NCI-H128 (cell line): Measurements from ENCODE around the gene GID8.

Experiments used
- DNase-seq: peaks from one replicate; lab custom pipeline; 2025; ENCODE audit not compliant: unreplicated experiment; lab: John Stamatoyannopoulos, UW

The GID8 gene

DNA sequence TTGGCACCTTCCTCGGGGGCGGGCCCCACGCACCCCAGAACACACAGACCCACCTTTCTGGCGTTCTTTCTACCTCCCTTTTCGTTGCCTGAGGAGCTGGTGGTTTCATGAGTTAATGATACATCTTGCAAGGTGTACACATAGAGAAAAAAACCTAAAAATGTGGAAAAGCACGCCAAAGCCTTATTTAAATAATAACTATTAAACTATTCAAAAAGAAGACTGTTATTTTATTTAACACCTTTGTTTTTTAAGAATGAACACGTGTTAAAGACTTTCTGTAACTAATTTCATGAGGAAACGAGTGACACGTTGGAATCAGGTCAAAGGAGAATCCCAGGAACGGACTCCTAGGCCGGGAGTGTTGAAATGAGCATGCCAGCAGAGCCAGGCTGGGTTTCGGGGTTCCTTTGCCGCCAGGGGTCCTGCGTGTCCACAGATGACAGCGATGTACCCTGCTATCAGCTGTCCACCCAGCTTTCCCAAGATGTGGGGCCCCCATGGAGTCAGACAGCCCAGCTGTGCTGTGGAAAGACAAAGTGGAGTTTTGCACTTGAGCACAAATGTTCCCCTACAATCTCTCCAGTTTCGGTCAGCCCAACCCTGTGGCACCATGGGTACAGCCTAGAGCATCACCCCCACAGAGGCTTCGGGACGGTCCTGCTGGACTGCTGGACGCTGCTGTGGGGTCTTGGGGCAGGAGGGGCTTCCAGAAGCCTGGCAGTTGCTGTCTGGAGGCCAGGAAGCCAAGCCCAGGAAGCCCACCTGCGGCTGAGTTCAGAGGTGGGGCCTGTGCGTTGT, 30.6 kb downstream of the GID8 start:
- no peak for DNase-seq

DNA sequence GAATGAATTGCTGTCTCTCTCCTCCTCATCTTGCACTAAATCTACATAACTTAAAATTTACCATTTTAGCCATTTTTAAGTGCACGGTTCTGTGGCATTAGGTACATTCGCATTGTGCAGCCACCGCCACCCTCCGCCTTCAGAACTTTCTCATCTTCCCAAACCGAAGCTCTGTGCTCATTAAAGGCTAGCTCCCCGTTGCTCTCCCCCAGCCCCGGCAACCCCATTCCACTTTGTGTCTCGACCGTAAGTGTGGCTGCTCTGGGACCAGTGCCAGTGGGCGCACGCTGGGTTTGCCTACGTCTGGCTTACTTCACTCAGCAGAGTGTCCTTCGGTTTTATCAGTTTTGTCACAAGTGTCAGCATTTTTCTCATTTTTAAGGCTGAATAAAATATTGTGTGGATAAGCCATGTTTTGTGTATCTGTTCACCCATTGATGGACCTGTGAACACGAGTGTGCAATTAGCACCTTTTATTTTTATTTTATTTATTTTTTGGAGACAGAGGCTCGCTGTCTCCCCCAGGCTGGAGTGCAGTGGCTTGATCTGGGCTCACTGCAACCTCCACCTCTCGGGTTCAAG, 31.3 kb downstream of the GID8 start:
- DNase-seq, result no peak

DNA sequence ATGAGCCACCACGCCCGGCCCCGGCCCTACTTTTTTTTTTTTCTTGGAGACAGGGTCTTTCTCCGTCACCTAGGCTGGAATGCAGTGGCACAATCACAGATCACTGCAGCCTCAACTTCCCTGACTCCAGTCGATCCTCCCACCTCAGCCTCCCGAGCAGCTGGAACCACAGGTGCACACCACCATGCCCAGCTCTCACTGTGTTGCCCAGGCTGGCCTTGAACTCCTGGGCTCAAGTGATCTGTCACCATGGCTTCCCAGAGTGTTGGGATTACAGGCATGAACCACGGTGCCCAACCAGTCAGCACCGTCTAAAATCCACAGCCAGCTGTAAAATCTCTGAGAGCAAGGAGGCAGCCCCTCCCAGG, 32.0 kb downstream of the GID8 start:
- DNase-seq, result no peak

DNA sequence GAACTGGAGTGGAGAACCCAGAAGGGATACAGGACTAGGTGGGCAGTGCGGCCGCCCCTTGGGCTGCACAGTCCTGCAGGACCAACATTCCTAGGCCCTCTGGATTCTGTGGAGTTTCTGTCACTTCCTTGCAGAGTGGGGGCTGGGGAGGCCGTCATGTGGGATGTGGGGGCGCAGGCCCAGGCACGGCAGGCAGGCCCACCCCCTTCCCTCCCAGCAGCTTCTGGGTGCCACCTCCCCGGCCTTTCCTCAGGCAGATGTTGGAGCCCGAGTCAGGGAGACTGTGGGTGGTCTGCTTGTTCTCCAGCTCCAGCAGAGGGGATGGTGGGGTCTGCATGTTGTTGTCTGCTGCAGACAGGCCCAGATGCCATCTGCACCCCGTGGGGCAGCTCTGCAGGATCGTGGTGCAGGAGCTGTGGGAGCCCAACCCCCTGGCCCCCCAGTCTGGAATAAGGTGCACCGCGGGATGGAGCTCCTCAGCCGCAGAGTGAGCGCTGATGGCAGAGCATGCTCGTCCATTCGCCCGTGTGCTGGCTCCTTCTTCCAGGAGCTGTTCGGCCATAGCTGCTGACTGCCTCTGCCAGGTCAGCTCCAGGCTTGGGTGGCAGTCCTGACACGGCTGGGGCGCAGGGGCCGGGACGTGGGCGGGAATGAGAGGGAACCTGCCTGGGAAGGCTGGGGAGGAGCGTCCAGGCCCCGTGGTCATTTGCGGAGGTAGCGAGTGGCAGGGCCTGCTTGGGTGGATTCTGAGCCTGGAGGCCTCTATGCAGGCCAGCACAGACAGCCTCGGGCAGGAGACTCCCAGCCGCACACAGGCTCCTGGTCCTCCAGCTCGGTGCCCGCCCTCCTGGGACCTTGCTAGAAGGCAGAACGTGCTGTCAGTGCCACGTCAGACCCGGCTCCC, 32.6 kb downstream of the GID8 start:
- DNase-seq, result no peak

DNA sequence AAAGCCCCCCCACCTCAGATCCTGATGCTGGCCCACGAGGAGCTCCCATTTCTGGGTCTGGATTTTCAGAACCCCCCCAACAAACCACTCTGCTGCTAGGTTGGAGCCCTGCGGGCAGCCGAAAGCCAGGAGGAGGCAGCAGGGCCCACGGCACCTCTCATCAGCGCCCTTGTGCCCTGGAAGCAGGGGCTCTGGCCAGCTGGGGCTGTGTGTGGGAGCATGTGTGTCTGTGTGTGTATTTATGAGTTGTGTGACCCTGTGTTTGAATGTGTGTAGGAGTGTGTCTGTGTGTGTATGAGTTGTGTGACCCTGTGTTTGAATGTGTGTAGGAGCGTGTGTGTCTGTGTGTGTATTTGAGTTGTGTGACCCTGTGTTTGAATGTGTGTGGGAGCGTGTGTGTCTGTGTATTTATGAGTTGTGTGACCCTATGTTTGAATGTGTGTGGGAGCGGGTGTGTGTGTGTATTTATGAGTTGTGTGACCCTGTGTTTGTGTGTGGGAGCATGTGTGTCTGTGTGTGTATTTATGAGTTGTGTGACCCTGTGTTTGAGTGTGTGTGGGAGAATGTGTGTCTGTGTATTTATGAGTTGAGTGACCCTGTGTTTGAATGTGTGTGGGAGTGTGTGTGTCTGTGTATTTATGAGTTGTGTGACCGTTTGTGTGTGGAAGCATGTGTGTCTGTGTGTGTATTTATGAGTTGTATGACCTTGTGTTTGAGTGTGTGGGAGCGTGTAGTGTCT, 33.4 kb downstream of the GID8 start:
- no peak for DNase-seq

DNA sequence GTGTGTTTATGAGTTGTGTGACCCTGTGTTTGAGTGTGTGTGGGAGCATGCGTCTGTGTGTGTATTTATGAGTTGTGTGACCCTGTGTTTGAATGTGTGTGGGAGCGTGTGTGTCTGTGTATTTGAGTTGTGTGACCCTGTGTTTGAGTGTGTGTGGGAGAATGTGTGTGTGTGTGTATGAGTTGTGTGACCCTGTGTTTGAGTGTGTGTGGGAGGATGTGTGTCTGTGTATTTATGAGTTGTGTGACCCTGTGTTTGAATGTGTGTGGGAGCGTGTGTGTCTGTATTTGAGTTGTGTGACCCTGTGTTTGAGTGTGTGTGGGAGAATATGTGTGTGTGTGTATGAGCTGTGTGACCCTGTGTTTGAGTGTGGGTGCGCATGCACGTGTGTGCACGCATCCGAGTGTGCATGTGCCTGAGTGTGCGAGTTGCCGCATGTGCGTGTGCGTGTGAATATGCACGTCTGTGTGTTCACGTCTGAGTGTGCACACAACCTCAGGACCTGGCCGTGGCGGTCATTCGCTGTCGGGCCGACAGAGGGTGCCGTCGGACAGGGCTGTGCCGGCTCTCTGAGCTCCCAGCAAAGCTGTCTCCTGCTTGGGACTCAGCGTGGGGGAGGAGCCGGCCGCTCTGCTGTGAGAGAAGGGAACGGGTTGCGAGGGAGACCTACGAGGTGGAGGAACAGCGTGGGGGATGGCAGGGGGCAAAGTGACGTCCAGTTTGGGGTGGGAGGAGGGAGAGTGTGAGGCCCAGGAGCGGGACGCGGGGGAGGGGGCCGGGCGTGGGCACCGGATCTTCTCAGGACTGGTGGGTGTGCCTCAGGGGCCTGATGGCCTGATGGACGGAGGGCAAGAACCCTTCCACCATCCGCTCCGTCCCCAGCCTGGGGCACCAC, 34.2 kb downstream of the GID8 start:
- DNase-seq, result peak; percentile 71

DNA sequence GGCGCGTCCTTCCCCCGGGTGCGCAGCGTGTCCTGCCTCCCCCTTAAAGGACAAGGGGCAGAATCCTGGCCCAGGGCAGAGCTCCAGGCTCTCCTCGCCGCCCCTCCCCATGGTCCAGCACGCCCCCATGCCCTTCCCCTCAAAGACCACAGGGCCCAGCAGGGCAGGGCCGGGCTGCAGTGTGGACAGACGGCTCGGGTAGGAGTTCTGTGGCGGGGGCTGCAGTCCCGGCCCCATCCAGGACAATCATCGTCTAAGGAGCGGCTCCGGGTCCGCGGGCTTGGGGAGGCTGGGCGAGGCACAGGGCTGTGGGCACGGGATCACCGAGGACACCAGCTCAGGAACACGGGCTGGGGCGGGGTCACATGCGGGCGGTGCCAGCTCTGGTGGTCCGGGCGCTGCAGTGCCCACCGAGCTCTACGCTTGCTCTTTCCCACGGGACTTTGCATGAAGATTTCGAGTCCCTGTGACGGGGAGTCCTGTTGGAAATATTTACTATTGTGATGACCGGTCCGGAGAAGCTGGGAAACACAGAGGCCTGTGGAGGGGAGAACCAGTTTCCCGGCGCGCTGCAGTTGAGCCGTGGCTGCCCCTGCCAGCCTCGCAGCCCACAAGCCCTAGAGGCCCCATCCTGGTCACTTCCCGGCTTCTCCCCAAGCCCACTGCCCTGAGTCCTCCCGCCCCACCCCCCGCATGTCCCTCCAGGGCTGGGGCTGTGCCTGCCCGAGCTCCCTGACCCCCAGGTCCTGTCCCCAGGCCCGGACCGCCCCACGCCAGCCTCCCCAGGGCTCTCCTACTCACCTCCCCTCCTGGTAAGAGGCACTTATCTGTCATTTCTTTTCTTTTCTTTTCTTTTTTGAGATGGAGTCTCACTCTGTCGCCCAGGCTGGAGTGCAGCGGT, 35.1 kb downstream of the GID8 start:
- no peak for DNase-seq

DNA sequence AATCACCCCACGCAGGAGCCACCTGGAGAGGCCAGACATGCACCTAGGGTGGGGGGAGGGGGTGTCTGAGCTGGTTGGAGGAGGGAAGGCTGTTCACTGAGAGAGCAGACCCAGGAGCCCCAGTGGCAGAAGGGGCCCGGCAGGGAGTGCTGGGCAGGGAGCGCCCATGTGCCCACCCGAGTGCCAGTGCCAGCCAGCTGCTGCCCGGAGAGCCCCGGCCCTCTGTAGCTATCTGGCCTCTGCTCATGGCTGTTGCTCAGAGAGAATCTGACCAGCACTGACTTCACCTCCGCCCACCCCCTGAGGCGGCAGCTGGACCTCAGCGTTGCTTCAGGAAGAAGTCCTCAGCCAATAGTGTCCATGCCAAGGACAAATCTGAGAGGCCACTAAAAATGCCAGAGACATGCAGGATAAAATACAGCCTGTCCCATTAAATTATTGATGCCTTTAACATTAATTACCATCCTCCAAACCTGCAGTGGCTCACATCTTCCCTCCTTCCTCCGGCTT, 37.4 kb downstream of the GID8 start:
- no peak for DNase-seq

DNA sequence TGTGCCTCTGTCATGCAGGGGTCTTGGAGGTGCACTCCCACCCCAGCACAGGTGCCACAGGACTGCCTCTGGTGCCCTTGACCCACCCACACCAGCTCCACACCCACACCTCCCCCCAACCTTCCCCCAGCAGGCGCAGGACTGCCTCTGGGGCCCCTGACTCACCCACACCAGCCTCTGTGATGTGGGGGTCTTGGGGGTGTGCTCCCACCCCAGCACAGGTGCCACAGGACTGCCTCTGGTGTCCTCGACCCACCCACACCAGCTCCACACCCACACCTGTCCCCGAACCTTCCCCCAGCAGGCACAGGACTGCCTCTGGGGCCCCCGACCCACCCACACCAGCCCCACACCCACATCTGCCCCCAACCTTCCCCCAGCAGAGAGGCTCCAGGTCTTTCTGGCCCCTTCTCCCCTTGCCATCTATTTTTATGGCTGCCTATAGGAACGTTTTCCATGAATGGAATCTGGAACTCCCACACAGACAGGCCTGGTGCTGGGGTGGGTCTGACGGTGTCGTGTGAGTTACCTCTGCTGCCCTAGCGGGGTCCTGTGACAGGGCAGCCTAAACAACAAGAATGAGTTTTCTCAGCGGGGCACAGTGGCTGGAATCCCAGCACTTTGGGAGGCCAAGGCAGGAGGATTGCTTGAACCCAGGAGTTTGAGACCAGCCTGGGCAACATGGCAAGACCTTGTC, 38.0 kb downstream of the GID8 start:
- DNase-seq, result no peak

DNA sequence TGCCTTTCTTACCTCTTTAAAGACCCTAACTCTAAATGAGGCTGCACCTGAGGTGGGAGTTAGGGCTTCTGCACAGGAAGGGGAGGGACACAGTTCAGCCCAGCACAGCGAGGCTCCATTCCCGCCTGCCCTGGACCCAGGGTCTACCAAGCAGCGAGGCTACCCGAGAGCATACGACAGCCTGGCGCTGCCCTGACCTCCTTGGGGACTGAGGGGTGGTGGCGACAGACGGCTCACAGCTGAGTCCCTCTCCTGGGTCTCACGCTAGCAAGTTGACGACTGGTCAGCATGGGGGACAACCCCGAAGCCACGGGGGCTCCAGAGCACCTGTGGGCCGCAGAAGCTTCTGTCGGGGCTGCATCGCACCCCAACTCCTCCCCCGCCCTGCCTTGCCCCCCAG, 38.9 kb downstream of the GID8 start:
- DNase-seq, result no peak

DNA sequence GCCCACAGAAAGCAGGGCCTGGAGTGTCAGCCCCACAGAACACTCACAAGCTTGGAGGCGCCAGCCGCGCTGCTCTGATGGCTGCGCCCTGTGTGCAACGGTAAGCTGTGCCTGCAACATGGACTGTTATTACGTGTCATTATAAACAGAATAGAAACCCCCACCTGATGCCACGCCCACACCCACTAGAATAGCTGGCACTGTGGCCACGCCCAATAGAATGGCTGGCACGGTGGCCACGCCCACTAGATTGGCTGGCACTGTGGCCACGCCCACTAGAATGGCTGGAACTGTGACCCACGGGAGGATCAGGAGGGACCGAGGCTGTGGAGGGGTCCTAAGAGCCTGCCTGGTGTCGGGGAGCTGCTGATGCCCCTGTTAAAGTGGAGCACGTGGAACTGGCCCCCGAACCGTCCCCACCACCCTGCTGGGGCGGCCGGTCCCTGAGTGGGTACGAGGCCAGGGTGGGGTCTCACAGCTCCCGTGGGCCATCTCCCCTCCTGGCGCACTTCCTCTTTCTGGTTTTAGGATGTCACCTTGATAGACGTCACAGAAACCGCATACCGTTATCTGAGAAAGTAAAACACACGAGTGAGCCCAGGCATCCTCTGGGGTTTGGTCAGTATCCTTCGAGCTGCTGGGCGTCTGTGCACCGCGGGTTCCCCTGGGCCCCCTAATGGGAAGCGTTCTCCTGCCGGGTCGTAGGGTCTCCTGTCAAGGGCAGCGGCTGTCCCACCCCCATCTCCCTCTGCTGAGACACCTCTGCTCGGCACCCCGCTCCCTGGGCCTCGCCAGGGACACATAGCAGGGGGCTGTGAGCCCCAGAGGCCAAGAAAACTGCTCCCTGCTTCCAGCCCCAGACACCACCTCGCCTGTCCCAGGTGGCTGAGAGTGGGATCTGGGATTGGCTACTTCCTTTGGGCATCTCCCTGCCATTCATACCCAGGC, 39.9 kb downstream of the GID8 start:
- DNase-seq, result no peak

DNA sequence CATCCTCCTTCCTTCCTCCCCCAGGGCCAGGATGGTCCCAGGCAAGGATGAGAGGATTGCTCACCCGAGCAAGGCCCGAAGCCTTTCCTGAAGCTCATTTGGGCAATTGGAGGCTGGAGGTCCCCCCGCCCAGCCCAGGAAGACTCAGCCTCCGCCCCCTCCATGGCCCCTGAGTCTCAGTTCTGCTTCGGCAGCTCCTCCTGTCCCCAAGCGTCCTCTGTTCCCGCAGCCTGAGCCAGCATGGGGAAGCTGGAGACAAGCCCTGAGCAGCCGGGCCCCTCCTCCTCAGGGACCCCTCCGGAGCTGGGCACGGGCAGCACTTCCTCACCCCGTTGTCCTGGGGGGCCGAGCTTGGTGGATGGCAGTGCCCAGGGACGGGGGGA, 40.6 kb downstream of the GID8 start:
- DNase-seq, result no peak

DNA sequence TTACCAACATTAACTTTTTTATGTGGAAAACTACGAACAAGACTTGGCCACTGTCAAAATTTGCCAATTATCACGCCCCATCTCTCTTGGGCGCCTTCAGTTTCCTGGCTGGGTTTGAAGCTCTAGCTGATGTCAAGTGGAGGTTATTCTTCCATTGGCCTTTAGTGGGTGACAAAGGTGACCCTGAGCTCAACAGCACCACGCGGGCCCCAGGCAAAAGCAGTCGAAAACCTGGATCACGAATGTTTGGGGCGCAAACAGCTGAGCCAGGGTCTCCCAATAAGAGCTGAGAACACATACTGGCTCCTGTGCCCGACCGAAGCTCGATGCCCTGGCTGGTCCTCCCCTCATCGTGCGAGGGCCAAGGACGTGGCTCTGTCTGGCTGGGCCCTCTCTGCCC, 41.4 kb downstream of the GID8 start:
- no peak for DNase-seq

DNA sequence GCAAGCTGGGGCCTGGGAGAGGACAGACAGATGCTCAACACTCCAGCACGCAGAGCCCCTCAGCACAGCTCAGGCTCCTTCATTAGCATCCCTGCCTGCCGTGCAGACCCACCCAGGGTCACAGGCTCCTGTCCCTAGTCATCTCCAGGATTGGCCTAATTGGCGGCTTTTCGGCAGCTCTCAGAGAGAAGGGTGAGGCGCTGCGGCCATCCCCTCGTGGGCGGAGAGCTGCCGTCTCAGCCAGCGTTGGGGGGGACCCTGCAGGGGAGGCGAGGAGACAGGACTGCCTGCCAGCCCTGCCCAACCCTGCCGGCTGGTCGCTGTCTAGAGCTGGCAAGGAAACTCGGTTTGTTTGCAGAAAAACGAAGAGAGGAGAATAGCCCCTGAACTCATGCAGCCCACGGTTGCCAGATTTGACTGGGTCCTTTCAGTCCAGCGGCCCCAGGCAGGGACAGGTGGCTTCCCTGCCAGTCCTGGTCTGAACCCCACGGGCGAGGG, 42.0 kb downstream of the GID8 start:
- DNase-seq, result no peak

DNA sequence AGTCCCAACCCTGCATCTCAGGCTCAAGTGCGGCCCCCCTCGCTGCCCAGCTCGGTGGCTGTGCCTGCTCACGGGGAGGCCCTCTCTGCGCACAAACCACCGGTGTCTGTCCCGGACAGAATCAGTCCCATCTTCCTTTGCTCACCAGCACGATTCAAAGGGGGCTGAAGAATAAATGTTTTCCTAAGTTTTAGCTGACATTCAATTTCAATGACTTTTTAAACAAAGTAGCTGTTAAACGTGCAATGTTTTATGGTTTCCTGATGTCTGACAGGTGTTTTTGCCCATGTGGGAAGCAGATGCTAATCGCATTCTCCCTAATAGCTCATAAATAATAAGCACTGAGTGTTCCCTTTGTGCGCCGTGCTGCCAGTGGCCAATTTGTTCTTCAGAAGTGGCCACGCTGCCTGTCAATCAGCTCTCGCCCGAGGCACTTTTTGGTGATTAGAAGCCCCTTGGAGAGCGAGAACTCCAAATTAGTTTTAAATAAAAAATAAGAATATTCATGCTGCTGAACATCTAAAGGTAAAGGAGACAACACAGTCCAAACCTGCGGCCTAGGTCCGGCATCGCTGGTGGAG, 42.5 kb downstream of the GID8 start:
- DNase-seq, result no peak

DNA sequence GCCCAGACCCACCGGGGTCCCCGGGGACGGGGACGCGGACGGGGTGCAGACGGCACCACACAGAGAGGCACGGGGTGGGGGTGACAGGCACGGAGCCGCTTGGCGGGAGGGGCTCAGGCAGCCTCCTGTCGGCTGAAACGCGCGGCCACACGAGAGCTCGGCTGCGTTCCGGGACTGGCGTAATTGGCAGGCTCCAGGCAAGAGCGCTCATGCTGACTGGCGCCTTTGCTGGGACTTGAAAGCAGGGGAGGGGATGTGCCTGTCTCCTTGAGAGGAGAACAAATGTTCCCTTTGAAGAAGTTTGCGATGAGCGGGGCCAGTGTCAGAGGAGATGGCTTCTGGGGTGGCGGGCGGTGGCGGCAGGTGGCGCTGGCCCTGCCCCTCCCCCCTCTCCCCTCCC, 43.0 kb downstream of the GID8 start:
- DNase-seq, result peak; percentile 15
